ENCODE results near the gene NOTUM. TPM values are rescaled to one million over a fixed set of nuclear protein-coding genes. Genes with fewer than 3 reads are reported as not detected.

Gene NOTUM
- total and polyA plus RNA-seq, 9 of the 15 experiments (the other 6 are each of a cell fraction or from before 2014, with no cell fraction given): 0.03 to 14.0 (median 4.1) TPM

DNA sequence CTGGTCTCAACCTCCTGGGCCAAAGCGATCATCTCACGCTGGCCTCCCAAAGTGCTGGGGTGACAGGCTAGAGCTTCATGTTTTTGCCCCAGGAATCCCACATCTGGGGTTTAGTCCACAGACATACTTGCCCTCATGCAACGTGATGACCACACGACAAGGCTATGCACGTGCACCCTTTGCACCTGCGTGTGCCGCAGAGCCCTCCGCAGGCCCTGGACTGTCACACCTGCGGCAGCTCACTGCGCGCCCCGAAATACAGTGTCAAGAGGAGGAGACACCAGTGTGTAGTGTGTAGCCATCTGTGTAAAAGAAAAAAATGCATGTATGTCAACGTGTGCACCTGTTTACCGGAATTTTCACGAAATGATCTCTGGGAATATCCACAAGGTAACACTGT is 10.5 kb downstream of the NOTUM start:
- no peak for DNase-seq (ENCODE audit: extremely low read depth in 1 of 4, low spot score in 3 of 4)
- BruUV-seq (replicated peaks): no TSS peak
- peaks cover 0 to 29% of the 10 kb centered on the region in 2 experiments; a peak in 3 of 5 replicates for H3K4me1 ChIP-seq (replicated peaks in 1 of 2; ENCODE audit: control insufficient read depth in 2 of 2, insufficient read depth in 2 of 2, low read length in 2 of 2)
- no peak for FAIRE-seq
- ATAC-seq: no peak
- H4K20me1 ChIP-seq (replicated peaks; ENCODE audit: control insufficient read depth, insufficient read depth, low read length): no peaks in the 10 kb centered on the region
- no peaks in the 10 kb centered on the region for H3K27me3 ChIP-seq (ENCODE audit: control insufficient read depth in 2 of 2, insufficient read depth in 2 of 2, low read length in 2 of 2)
- H2AFZ ChIP-seq (ENCODE audit: low read depth, low read length): no peak overlapping the region
- intact Hi-C loops (cut with micrococcal nuclease) (loop anchor here (10.0 kb wide), 1 partner anchor 204 kb away; no protein-coding TSS in a partner anchor), in situ Hi-C loops (cut with MboI) (no loop called here)
- POLR2A ChIA-PET: interaction anchor here (0.7 to 1.1 kb wide), 2 partner anchors 13 to 154 kb away, joined by 3 to 4 read pairs; partner anchors contain the start of gene PYCR1
- CTCF ChIA-PET (ENCODE audit: low intra/inter-chr PET ratio): no interaction called here
- TF ChIP-seq BRD4 (IDR thresholded peaks at IDR 0.05): no peak
- TF ChIP-seq, protein P1, sequence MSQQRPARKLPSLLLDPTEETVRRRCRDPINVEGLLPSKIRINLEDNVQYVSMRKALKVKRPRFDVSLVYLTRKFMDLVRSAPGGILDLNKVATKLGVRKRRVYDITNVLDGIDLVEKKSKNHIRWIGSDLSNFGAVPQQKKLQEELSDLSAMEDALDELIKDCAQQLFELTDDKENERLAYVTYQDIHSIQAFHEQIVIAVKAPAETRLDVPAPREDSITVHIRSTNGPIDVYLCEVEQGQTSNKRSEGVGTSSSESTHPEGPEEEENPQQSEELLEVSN (IDR thresholded peaks at IDR 0.05; ENCODE audit: borderline replicate concordance in 1 of 2, extremely low read depth in 1 of 2, insufficient read depth in 1 of 2, insufficient read length in 1 of 2, low read depth in 1 of 2, low read length in 1 of 2, poor library complexity in 1 of 2, severe bottlenecking in 1 of 2): peak in 1 of 2 experiments; percentile 12
- H3K79me2 ChIP-seq (ENCODE audit: control insufficient read depth, insufficient read depth, low read length): no peaks in the 10 kb centered on the region
- no peak overlapping the region for H3K4me3 ChIP-seq
- 61% methylated on average over 15 of the region's 15 CpGs for WGBS (ENCODE audit: insufficient coverage, low coverage, missing lambda C conversion rate)
- H3K36me3 ChIP-seq (ENCODE audit: control insufficient read depth, insufficient read depth, low read length): peaks cover 5% of the 10 kb centered on the region; the same call in 1 of the 3 replicates
- no peaks in the 10 kb centered on the region for H3K9me1 ChIP-seq (ENCODE audit: control insufficient read depth, insufficient read depth, low read length)
- no peaks in the 10 kb centered on the region; the same call in 1 of the 2 replicates for H3K9me3 ChIP-seq (replicated peaks; ENCODE audit: control insufficient read depth, insufficient read depth, low read depth, low read length)
- H3K9ac ChIP-seq (ENCODE audit: insufficient read depth in 1 of 2, low read depth in 2 of 2, low read length in 2 of 2): peak overlapping the region in 1 of 2 experiments; percentile 19; a peak in 1 of 4 replicates
- no peak overlapping the region for H3K4me2 ChIP-seq (ENCODE audit: insufficient read depth, low read length)
- no peak overlapping the region for H3K27ac ChIP-seq (ENCODE audit: extremely low read depth, low read depth, low read length)
